Osteoblast (primary cell): ENCODE measurements around the gene CD9. TPM values are rescaled to one million over a fixed set of nuclear protein-coding genes. Genes with fewer than 3 reads are reported as not detected.

Experiments
- DNase-seq: peaks from one replicate; pipeline ENCODE4 v3.0.0; 2011; ENCODE audit warnings: low spot score, mixed read lengths; ENCODE audit not compliant: insufficient read length; ENCODE audit errors: missing footprints
- H2AFZ ChIP-seq: 2 replicates; pipeline ENCODE4 v1.6.0; 2011; ENCODE audit warnings: mild to moderate bottlenecking, low read length
- H3K27ac ChIP-seq: 2 replicates; pipeline ENCODE4 v1.5.1; 2011; ENCODE audit warnings: mild to moderate bottlenecking, low read depth, low read length, moderate library complexity
- H3K27me3 ChIP-seq: 2 replicates; pipeline ENCODE4 v1.6.0; 2012; ENCODE audit warnings: mild to moderate bottlenecking, control low read depth, inconsistent platforms, low read length, moderate library complexity; ENCODE audit not compliant: insufficient read depth
- H3K36me3 ChIP-seq: 2 replicates; pipeline ENCODE4 v1.5.1; 2011; ENCODE audit warnings: mild to moderate bottlenecking, low read length, control low read depth, moderate library complexity; ENCODE audit not compliant: insufficient read depth
- H3K4me1 ChIP-seq: 2 replicates; pipeline ENCODE4 v1.5.1; 2011; ENCODE audit warnings: mild to moderate bottlenecking, low read length, control low read depth, moderate library complexity; ENCODE audit not compliant: insufficient read depth
- H3K4me2 ChIP-seq: 2 replicates; pipeline ENCODE4 v1.6.0; 2011; ENCODE audit warnings: mild to moderate bottlenecking, low read length; ENCODE audit not compliant: insufficient read depth
- H3K4me3 ChIP-seq: fragments of 200-600 bp; sonication (generic); 3 replicates; pipeline ENCODE4 v1.5.1; 2012; ENCODE audit warnings: mild to moderate bottlenecking, low read length, inconsistent platforms; ENCODE audit not compliant: insufficient read depth
- H3K79me2 ChIP-seq: 2 replicates; pipeline ENCODE4 v1.6.0; 2012; ENCODE audit warnings: mild to moderate bottlenecking, low read length, control low read depth, inconsistent platforms; ENCODE audit not compliant: insufficient read depth
- H3K9me3 ChIP-seq: 2 replicates; pipeline ENCODE4 v1.5.1; 2011; ENCODE audit warnings: low read depth, low read length, control low read depth
- H4K20me1 ChIP-seq: 2 replicates; pipeline ENCODE4 v1.6.0; 2012; ENCODE audit warnings: mild to moderate bottlenecking, low read length, control low read depth; ENCODE audit not compliant: insufficient read depth
- CTCF ChIP-seq: IDR thresholded peaks from 2 replicates; pipeline ENCODE4 v1.5.1; 2011; ENCODE audit warnings: mild to moderate bottlenecking, low read depth, low read length, moderate library complexity; ENCODE audit errors: extremely low read depth
- total RNA-seq: library from RNA; depleted of rRNA; stranded (reverse); fragments of >200 nt; gene quantifications from 2 replicates; pipeline ENCODE4 v1.2.3, GENCODE V29; 2012

CD9 gene
- total RNA-seq, 1 donor = 34.4 TPM

GRCh38 chr12:6224550-6224949, 24.4 kb downstream of the CD9 start:
- Histone ChIP-seq H3K4me2 (no peak overlapping the region), H2AFZ (no peak overlapping the region), H3K27me3 (no peaks in the 10 kb centered on the region), H4K20me1 (no peaks in the 10 kb centered on the region), H3K36me3 (no peaks in the 10 kb centered on the region), H3K4me1 (peaks cover 33% of the 10 kb centered on the region), H3K4me3 (no peak overlapping the region), H3K79me2 (no peaks in the 10 kb centered on the region), H3K9me3 (no peaks in the 10 kb centered on the region), H3K27ac (no peak overlapping the region)
- no peak for TF ChIP-seq CTCF
- peak; percentile 87 for DNase-seq

- Histone ChIP-seq H3K4me1 (peaks cover 41% of the 10 kb centered on the region), H3K9me3 (no peaks in the 10 kb centered on the region), H3K36me3 (no peaks in the 10 kb centered on the region), H3K79me2 (no peaks in the 10 kb centered on the region), H2AFZ (peak overlapping the region; percentile 65), H3K4me3 (no peak overlapping the region), H3K27ac (peak overlapping the region; percentile 82), H4K20me1 (no peaks in the 10 kb centered on the region), H3K4me2 (peak overlapping the region; percentile 79), H3K27me3 (no peaks in the 10 kb centered on the region)
- DNase-seq = no peak
- no peak for TF ChIP-seq CTCF
These were observed 25.4 kb downstream of the CD9 start for GRCh38 chr12:6225630-6226001.

GRCh38 chr12:6226002-6226678, 25.9 kb downstream of the CD9 start:
- DNase-seq = peak; percentile 91
- peaks cover 47% of the 10 kb centered on the region for H3K4me1 ChIP-seq
- peak overlapping the region; percentile 65 for H2AFZ ChIP-seq
- H3K27me3 ChIP-seq = no peaks in the 10 kb centered on the region
- H3K36me3 ChIP-seq = no peaks in the 10 kb centered on the region
- no peaks in the 10 kb centered on the region for H4K20me1 ChIP-seq
- peak overlapping the region; percentile 79 for H3K4me2 ChIP-seq
- H3K9me3 ChIP-seq = no peaks in the 10 kb centered on the region
- H3K4me3 ChIP-seq = peak overlapping the region; percentile 46
- H3K79me2 ChIP-seq = no peaks in the 10 kb centered on the region
- peak overlapping the region; percentile 82 for H3K27ac ChIP-seq
- TF ChIP-seq CTCF = no peak

GRCh38 chr12:6226679-6227051, 26.5 kb downstream of the CD9 start:
- Histone ChIP-seq H2AFZ (peak overlapping the region; percentile 65), H3K4me1 (peaks cover 52% of the 10 kb centered on the region), H3K27me3 (no peaks in the 10 kb centered on the region), H3K27ac (peak overlapping the region; percentile 82), H3K79me2 (no peaks in the 10 kb centered on the region), H3K36me3 (no peaks in the 10 kb centered on the region), H3K4me2 (peak overlapping the region; percentile 79), H3K4me3 (peak overlapping the region; percentile 46), H4K20me1 (no peaks in the 10 kb centered on the region), H3K9me3 (no peaks in the 10 kb centered on the region)
- DNase-seq = no peak
- no peak for TF ChIP-seq CTCF
